ENCODE results near the gene RECK.

Gene RECK

GRCh38 chr9:36161187-36161586 lies 124.5 kb downstream of the RECK start:
- DNase-seq, result no peak

DNA sequence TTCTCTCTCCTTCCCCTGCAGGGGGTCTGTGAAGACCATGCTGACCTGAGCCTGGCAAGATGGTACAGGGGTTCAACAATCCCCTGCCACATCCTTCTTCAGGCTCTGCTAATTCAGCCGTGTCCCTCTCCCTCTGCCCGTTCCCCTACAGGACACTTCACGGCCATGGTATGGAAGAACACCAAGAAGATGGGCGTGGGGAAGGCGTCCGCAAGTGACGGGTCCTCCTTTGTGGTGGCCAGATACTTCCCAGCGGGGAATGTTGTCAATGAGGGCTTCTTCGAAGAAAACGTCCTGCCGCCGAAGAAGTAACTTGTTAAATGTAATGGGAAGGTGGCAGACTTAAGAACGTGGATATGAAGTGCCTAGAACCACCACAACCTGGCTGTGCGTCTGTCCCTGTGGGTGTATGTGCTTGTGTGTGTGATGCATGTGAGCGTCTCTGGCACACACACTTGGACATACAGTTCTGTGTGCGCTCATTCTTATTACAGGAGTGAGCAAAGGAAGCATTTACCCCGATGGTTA lies 125.6 kb downstream of the RECK start:
- no peak for DNase-seq

- peak; percentile 73 for DNase-seq
Measured at GRCh38 chr9:36163049-36163785, 126.5 kb downstream of the RECK start.

- DNase-seq, result no peak
Measured at GRCh38 chr9:36163786-36164170, 127.1 kb downstream of the RECK start.

DNA sequence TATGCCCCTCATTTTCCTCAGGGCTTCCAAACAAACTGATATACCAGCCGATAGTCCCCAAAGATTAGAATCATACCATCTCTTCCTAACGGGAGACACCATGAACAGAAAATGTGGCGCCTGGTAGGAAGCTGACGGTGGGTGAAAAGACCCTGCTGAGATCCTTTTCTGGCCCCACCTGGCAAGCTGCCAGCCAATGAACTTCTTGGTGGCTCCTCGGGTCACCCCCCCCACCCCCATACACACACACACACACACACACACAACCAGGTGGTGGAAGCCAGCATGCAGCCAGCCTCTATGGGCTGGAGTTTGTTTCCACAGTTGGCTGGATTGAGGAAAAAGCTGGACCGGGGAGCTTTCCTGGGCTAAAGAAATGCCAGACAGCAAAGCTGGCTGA lies 127.7 kb downstream of the RECK start:
- no peak for DNase-seq

DNA sequence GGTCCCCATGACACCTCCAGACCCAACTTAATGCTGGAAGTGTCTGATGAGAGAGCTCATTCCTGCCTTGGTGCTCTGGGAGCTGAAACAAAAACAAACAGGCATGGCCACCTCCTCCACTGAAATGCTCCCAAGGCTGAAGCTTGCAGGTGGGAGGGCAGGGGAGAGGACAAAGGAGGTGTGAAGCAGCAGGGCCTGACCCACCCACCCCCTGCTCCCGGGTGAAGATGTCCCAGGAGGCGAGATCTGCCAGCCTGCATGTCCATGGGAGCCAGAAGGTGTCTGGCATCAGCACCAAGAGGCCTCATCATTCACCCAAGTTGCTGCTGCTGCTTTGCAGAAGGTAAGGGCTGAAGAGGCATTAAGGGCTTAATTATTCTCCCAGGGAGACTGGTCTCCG lies 128.3 kb downstream of the RECK start:
- DNase-seq, result no peak

GRCh38 chr9:36165826-36166167 lies 129.1 kb downstream of the RECK start:
- DNase-seq, result no peak

DNA sequence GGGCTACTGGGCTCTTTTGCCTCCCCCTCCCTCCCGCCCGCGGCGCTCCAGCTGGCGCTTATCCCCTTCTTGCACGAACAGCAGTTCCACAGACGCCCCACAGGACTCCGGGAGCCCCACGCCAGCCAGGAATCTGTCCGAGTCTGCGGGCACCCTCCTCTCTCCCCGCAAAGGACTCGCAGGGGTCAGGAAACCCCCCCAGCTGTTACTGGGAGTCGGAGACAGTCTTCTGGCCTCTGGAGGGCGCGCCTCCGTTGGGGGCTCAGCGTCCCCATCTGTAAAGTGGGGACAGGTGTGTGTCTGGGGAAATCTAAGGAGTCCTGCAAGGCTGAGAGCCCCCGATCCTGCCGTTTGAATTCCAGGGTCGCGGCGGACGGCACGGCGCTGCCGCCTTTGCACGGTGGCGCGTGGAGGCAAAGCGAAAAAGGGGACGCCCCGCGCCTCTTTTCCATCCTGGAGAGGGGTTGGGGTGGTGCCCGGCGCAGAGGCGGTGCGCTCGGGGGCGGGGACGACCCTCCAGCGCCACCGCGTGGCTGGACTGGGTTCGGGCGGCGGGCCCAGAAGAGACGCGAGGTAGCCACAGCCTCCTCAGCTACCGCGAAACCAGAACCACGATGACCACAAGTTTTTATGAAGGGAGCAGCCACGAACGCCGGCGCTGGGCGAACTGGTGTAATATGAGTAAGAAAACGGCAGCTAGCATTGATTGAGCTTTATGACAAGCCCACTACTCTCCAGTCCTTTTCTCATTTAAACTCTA lies 129.6 kb downstream of the RECK start:
- peak; percentile 93 for DNase-seq

- no peak for DNase-seq
Measured at GRCh38 chr9:36169166-36169565, 132.5 kb downstream of the RECK start, which contains the start of gene CCIN. TSS of gene CCIN (plus strand) at chr9:36169388. CDS start at chr9:36169503, 115 bp downstream.

GRCh38 chr9:36169708-36170107 lies 133.0 kb downstream of the RECK start:
- DNase-seq, result no peak

- no peak for DNase-seq
Measured at GRCh38 chr9:36170531-36170930, 133.8 kb downstream of the RECK start.

DNA sequence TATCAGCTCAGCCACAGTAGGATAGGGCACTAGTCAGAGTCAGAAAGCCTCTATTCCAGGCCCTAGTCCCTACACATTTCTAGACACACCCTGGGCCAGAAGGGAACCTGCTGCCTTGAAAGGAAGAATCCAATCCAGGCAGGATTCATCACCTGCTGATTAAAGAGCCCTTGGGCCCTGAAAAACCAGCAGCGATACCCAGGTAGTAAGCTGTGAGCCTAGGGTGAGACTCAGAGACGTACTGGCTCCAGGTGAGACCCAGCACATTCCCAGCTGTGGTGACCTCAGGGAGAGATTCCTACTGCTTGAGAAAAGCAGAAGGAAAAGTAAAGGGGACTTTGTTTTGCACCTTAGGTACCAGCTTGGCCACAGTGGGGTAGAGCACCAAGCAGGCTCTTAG lies 137.1 kb downstream of the RECK start:
- DNase-seq, result no peak
